Kidney (tissue), 14 donors: ENCODE data around the gene CMYA5. TPM values are rescaled to one million over a fixed set of nuclear protein-coding genes. Genes with fewer than 3 reads are reported as not detected.

ENCODE experiments used
- DNase-seq, 5 donors: peaks; one replicate each; pipeline ENCODE4 v3.0.0-alpha.2; 2013 to 2020
- FAIRE-seq: peaks from 2 replicates; lab custom pipeline; 2012; peaks lifted over from hg19 to GRCh38; lab: Jason Lieb, UNC
- H3K27ac ChIP-seq, 2 donors: one replicate each; pipeline ENCODE4 v1.7.0; 2013; ENCODE audit warnings: low read depth in 2 of 2, low read length in 2 of 2, inconsistent platforms in 1 of 2
- H3K27me3 ChIP-seq: one replicate; pipeline ENCODE4 v1.7.1; 2013; ENCODE audit warnings: low read length, inconsistent platforms; ENCODE audit not compliant: control insufficient read depth, insufficient read depth
- H3K36me3 ChIP-seq, 3 donors: one replicate each; pipeline versions ENCODE4 v1.7.0 to v1.7.1; 2013; ENCODE audit warnings: low read length in 3 of 3, control low read depth in 1 of 3, inconsistent platforms in 1 of 3; ENCODE audit not compliant: insufficient read depth in 3 of 3, control insufficient read depth in 2 of 3
- H3K4me1 ChIP-seq, 3 donors: one replicate each; pipeline versions ENCODE4 v1.7.0 to v1.7.1; 2013; ENCODE audit warnings: low read length in 3 of 3, inconsistent platforms in 1 of 3, low read depth in 1 of 3; ENCODE audit not compliant: control insufficient read depth in 2 of 3, insufficient read depth in 2 of 3
- H3K4me3 ChIP-seq, 3 donors: one replicate each; pipeline versions ENCODE4 v1.7.0 to v1.8.1; 2013; ENCODE audit warnings: low read length in 3 of 3, control low read depth in 1 of 3, inconsistent platforms in 1 of 3
- H3K9ac ChIP-seq, 3 donors: one replicate each; pipeline versions ENCODE4 v1.7.0 to v1.7.1; 2013; ENCODE audit warnings: low read length in 3 of 3, control low read depth in 1 of 3, inconsistent platforms in 1 of 3
- H3K9me3 ChIP-seq, 3 donors: one replicate each; pipeline versions ENCODE4 v1.7.0 to v1.7.1; 2013; ENCODE audit warnings: low read length in 3 of 3, control low read depth in 1 of 3, inconsistent platforms in 1 of 3; ENCODE audit not compliant: control insufficient read depth in 2 of 3, insufficient read depth in 1 of 3
- CTCF ChIP-seq: IDR thresholded peaks from 3 replicates; pipeline ENCODE4 v1.5.1; 2012; ENCODE audit warnings: mild to moderate bottlenecking, moderate library complexity, borderline replicate concordance; ENCODE audit not compliant: insufficient read depth; ENCODE audit errors: extremely low read depth
- intact Hi-C: fragments of 100-400 bp; cut with DNase I; formaldehyde crosslinking; loops from one replicate; pipeline ENCODE4 v1.11.1; 2022
- polyA plus RNA-seq: library from polyadenylated mRNA; stranded (reverse); fragments of 350-450 nt; fragmentation: Illumina TruSeq; extraction: RNeasy Lipid Tissue Mini Kit (QIAGEN cat#74804); gene quantifications from one replicate; pipeline ENCODE4 v1.2.3, GENCODE V29; 2014; ENCODE audit warnings: low read depth, low replicate concordance; ENCODE audit not compliant: insufficient read depth
- total RNA-seq: library from RNA; stranded (reverse); fragmentation: NEBNext Ultra II Directional; extraction: Animal tissue kit (Norgen Biotek cat#: 25700); gene quantifications from one replicate; pipeline ENCODE4 v1.2.1, GENCODE V29; 2021
- donor health status: control.
- donor health status: control.
- donor health status: control.
- donor health status: control.
- donor health status: control.
- donor health status: DM: yes; HTN: yes; CAD: no.
- donor health status: Normal renal cell carcinoma (clear cell type).

Gene CMYA5
- total and polyA plus RNA-seq, 2 donors from 2014 or later, result 6.1 to 6.5 TPM

DNA sequence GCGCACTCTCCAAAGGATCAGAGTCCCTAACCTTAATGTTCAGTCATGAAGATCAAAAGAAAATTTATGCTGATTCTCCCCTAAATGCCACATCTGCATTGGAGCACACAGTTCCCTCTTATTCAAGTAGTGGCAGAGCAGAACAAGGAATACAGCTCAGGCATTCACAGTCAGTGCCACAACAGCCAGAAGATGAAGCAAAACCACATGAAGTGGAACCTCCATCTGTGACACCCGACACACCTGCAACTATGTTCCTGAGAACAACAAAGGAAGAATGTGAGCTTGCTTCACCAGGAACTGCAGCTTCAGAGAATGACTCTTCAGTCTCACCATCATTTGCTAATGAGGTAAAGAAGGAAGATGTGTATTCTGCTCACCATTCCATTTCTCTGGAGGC is 40.0 kb downstream of the CMYA5 start:
- Histone ChIP-seq H3K27ac (no peak overlapping the region), H3K4me1 (no peaks in the 10 kb centered on the region), H3K27me3 (no peaks in the 10 kb centered on the region), H3K36me3 (no peaks in the 10 kb centered on the region), H3K9ac (no peak overlapping the region), H3K9me3 (no peaks in the 10 kb centered on the region), H3K4me3 (no peak overlapping the region)
- intact Hi-C loops, result no loop called here
- DNase-seq (no peak), FAIRE-seq (no peak)
- TF ChIP-seq CTCF, result no peak

DNA sequence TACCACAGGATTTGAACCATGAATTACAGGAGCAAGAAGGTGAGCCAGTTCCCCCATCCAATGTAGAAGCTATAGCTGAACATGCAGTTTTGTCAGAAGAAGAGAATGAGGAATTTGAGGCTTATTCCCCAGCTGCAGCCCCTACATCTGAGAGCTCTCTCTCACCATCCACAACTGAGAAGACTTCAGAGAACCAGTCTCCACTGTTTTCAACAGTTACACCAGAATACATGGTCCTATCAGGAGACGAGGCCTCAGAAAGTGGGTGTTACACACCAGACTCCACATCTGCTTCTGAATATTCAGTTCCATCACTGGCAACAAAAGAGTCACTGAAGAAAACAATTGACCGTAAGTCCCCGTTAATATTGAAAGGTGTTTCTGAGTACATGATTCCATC is 40.9 kb downstream of the CMYA5 start:
- Histone ChIP-seq H3K9ac (no peak overlapping the region), H3K9me3 (no peaks in the 10 kb centered on the region), H3K36me3 (no peaks in the 10 kb centered on the region), H3K27ac (no peak overlapping the region), H3K4me1 (no peaks in the 10 kb centered on the region), H3K4me3 (no peak overlapping the region), H3K27me3 (no peaks in the 10 kb centered on the region)
- FAIRE-seq (no peak), DNase-seq (no peak)
- intact Hi-C loops, result no loop called here
- TF ChIP-seq CTCF, result no peak

GRCh38 chr5:79731775-79732174 is 42.1 kb downstream of the CMYA5 start:
- H3K36me3 ChIP-seq, result no peaks in the 10 kb centered on the region
- no peak overlapping the region for H3K9ac ChIP-seq
- H3K9me3 ChIP-seq, result no peaks in the 10 kb centered on the region
- no peaks in the 10 kb centered on the region for H3K4me1 ChIP-seq
- H3K4me3 ChIP-seq, result no peak overlapping the region
- FAIRE-seq, result no peak
- intact Hi-C loops, result no loop called here
- no peak for DNase-seq
- no peak overlapping the region for H3K27ac ChIP-seq
- TF ChIP-seq CTCF, result no peak
- H3K27me3 ChIP-seq, result no peaks in the 10 kb centered on the region
